ENCODE measurements around the gene HCRT. TPM values are rescaled to one million over a fixed set of nuclear protein-coding genes. Genes with fewer than 3 reads are reported as not detected.
"Not testable (repeated sequence)": the region's sequence is repeated elsewhere in the genome, so short reads cannot be mapped to it uniquely, and the experiment has no call there.

HCRT gene
- total and polyA plus RNA-seq, 7 donors = not detected

DNA sequence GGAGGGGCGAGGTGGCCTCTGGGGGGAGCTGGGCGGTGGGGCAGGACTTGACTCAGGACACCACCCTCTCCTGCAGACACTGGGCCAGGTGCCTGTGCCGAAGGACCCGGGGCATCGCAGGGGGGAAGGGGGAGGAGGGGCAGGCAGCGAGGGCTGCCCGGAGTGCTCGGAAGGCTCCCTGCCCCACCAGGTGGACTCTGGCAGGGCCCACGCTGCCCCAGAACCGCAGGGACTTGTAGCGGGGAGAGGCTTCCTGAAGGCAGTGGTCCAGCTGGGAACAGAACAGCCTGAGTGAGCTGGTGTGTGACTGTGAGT lies 4.4 kb upstream of the HCRT start:
- 69 to 78% (median 74%) methylated on average over 11 of the region's 11 CpGs for WGBS, 3 donors
- no peak for ATAC-seq
- intact Hi-C loops (cut with DNase I) = no loop called here
- H3K4me1 ChIP-seq = peaks cover 17% of the 10 kb centered on the region
- peaks cover 0 to 6% of the 10 kb centered on the region in 2 donors for H3K36me3 ChIP-seq (ENCODE audit: insufficient read depth in 1 of 2, low read depth in 1 of 2)
- no peak overlapping the region for H3K27ac ChIP-seq
- no peak overlapping the region for H3K4me3 ChIP-seq
- peak in 1 of 2 donors; percentile 25 for DNase-seq
- H3K27me3 ChIP-seq (ENCODE audit: insufficient read depth in 3 of 3, low read length in 2 of 3) = no peaks in the 10 kb centered on the region
- TF ChIP-seq, protein P1, sequence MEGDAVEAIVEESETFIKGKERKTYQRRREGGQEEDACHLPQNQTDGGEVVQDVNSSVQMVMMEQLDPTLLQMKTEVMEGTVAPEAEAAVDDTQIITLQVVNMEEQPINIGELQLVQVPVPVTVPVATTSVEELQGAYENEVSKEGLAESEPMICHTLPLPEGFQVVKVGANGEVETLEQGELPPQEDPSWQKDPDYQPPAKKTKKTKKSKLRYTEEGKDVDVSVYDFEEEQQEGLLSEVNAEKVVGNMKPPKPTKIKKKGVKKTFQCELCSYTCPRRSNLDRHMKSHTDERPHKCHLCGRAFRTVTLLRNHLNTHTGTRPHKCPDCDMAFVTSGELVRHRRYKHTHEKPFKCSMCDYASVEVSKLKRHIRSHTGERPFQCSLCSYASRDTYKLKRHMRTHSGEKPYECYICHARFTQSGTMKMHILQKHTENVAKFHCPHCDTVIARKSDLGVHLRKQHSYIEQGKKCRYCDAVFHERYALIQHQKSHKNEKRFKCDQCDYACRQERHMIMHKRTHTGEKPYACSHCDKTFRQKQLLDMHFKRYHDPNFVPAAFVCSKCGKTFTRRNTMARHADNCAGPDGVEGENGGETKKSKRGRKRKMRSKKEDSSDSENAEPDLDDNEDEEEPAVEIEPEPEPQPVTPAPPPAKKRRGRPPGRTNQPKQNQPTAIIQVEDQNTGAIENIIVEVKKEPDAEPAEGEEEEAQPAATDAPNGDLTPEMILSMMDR (IDR thresholded peaks at IDR 0.05) = no peak
- H3K9me3 ChIP-seq = no peaks in the 10 kb centered on the region

DNA sequence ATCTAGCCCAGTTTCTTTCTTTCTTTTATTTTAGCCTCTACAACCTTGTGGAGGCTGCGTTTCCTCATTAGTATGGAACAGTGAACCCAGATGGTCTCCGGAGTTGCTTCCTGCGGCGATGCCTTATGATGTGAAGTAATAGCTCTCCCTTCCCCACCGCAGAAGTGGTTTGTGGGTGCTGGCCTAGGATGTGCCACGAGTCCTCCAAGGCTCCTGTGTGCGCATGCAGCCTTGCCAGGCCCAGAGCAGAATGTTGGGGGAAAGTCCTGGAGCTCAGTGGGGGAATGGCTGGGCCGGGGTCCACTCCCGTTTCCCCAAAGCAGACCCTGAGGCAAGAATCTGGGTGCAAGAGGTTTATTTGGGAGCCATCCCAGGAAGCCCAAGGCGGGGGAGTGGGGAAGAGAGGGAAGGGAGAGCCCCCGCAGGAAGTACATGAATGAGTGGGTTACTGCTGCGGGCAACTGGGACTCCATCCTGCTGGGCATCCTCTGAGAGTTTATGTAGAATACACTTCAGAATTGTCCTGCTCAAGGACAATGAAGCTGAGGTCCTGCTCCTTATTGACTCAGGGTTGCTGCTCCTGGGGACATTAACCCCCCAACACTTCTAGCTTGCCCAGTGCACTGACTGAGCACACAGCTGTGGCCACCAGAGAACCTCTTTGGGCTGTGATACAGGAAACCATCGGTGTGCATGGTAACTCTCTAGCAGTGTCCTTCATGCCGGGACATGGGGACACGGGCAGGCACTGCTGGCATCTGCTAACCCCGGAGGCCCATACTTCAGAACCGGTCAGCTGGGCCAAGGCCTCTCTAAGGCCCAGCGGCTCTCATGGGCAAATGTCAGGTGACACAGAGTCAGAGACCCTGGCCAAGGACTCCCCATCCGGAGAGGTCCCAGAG lies 3.7 kb upstream of the HCRT start:
- Histone ChIP-seq H3K27ac (no peak overlapping the region), H3K4me3 (no peak overlapping the region), H3K9me3 (no peaks in the 10 kb centered on the region), H3K27me3 (ENCODE audit: insufficient read depth in 3 of 3, low read length in 2 of 3) (no peaks in the 10 kb centered on the region), H3K4me1 (peaks cover 22% of the 10 kb centered on the region), H3K36me3 (ENCODE audit: insufficient read depth in 1 of 2, low read depth in 1 of 2) (peaks cover 0 to 6% of the 10 kb centered on the region in 2 donors)
- intact Hi-C loops (cut with DNase I) = no loop called here
- DNase-seq (peak in 1 of 2 donors; percentile 27), ATAC-seq (no peak)
- 73 to 77% (median 73%) methylated on average over 19 of the region's 19 CpGs for WGBS, 3 donors
- TF ChIP-seq, protein P1 (IDR thresholded peaks at IDR 0.05) = no peak

DNA sequence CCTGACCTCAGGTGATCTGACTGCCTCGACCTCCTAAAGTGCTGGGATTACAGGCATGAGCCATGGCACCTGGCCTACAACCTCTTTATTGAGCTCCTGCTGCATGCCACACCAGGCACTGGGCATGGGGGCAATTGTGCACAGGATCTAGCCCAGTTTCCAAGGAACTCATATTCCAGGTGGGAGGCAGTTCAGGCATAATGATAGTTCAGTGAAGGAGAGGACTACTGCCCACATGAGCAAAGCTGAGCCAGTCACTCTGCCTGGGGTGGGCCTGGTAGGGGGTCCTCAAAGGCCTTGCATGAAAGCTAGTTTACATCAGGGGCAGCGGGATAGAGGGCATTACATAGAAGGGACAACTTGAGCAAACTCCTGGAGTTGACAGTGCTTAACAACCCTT lies 2.6 kb upstream of the HCRT start:
- Histone ChIP-seq H3K27me3 (ENCODE audit: insufficient read depth in 3 of 3, low read length in 2 of 3) (no peaks in the 10 kb centered on the region), H3K27ac (no peak overlapping the region), H3K4me3 (no peak overlapping the region), H3K9me3 (no peaks in the 10 kb centered on the region), H3K4me1 (peaks cover 18% of the 10 kb centered on the region), H3K36me3 (ENCODE audit: insufficient read depth in 1 of 2, low read depth in 1 of 2) (peaks cover 0 to 6% of the 10 kb centered on the region in 2 donors)
- DNase-seq = no peak
- intact Hi-C loops (cut with DNase I) = no loop called here
- TF ChIP-seq, protein P1 (IDR thresholded peaks at IDR 0.05) = no peak
- no peak for ATAC-seq
- WGBS, 3 donors = 75 to 83% (median 79%) methylated on average over 2 of the region's 2 CpGs

DNA sequence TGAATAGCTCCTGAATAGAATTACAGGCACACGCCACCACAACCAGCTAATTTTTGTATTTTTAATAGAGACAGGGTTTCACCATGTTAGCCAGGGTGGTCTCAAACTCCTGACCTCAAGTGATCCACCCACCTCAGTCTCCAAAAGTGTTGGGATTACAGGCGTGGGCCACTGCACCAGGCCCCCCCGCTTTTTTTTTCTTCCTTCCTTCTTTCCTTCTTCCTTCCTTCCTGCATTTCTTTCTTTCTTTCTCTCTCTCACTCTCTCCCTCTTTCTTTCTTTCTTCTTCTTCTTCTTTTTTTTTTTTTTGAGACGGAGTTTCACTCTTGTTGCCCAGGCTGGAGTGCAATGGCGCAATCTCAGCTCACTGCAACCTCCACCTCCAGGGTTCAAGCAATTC lies 939 bp upstream of the HCRT start:
- Histone ChIP-seq H3K27me3 (ENCODE audit: insufficient read depth in 3 of 3, low read length in 2 of 3) (peaks cover 0 to 13% (median 1%) of the 10 kb centered on the region in 3 donors), H3K4me1 (peaks cover 15% of the 10 kb centered on the region)
- H3K9me3 ChIP-seq; H3K27ac ChIP-seq; intact Hi-C loops (cut with DNase I); ATAC-seq; H3K36me3 ChIP-seq (ENCODE audit: insufficient read depth in 1 of 2, low read depth in 1 of 2); DNase-seq; H3K4me3 ChIP-seq: not testable (repeated sequence)
- 88 to 95% (median 89%) methylated on average over 4 to 5 of the region's 5 CpGs for WGBS, 3 donors

DNA sequence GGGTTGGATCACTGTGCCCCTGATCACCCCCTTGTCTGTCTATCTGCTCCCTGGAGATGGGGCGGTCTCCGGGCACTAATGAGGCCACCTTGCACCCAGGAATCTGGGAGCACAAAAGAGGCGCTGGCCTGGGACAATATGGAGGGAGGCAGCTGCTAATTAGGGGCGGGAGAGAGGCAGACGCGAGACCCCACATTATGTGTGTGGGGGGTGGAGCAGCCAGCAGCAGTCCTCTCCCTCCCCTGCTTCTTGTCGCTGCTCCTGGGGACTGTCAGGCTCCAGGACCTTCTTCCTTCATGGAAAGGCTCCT lies 324 bp upstream of the HCRT start:
- Histone ChIP-seq H3K27ac (no peak overlapping the region), H3K4me3 (no peak overlapping the region), H3K27me3 (ENCODE audit: insufficient read depth in 3 of 3, low read length in 2 of 3) (peaks cover 0 to 19% (median 5%) of the 10 kb centered on the region in 3 donors), H3K36me3 (ENCODE audit: insufficient read depth in 1 of 2, low read depth in 1 of 2) (no peaks in the 10 kb centered on the region), H3K9me3 (no peaks in the 10 kb centered on the region), H3K4me1 (peaks cover 18% of the 10 kb centered on the region)
- WGBS, 3 donors = 77 to 83% (median 79%) methylated on average over 7 of the region's 7 CpGs
- ATAC-seq (no peak), DNase-seq (peak in 1 of 2 donors; percentile 26)
- TF ChIP-seq, protein P1 (IDR thresholded peaks at IDR 0.05) = no peak
- intact Hi-C loops (cut with DNase I) = no loop called here

Measured in psoas muscle (tissue), 8 donors.